ENCODE measurements around the gene CHD9.
A peak's percentile ranks its signal among the peaks of the same experiment; 100 is the strongest.

The CHD9 gene

GRCh38 chr16:53131363-53132071 lies 76.7 kb downstream of the CHD9 start:
- Histone ChIP-seq H3K4me3 (ENCODE audit: low read length) (peak overlapping the region; percentile 70), H3K27me3 (ENCODE audit: control insufficient read depth, insufficient read depth, low read length) (no peaks in the 10 kb centered on the region), H3K27ac (ENCODE audit: low read depth, low read length) (peak overlapping the region; percentile 93), H3K4me1 (ENCODE audit: control insufficient read depth, insufficient read depth, low read length) (peaks cover 10% of the 10 kb centered on the region), H3K36me3 (ENCODE audit: control insufficient read depth, insufficient read depth, low read length) (no peaks in the 10 kb centered on the region), H3K9ac (ENCODE audit: low read length) (peak overlapping the region; percentile 68)

GRCh38 chr16:53132406-53132805 lies 77.6 kb downstream of the CHD9 start:
- Histone ChIP-seq H3K27ac (ENCODE audit: low read depth, low read length) (no peak overlapping the region), H3K36me3 (ENCODE audit: control insufficient read depth, insufficient read depth, low read length) (no peaks in the 10 kb centered on the region), H3K9ac (ENCODE audit: low read length) (no peak overlapping the region), H3K4me3 (ENCODE audit: low read length) (peak overlapping the region; percentile 15), H3K4me1 (ENCODE audit: control insufficient read depth, insufficient read depth, low read length) (peaks cover 10% of the 10 kb centered on the region), H3K27me3 (ENCODE audit: control insufficient read depth, insufficient read depth, low read length) (no peaks in the 10 kb centered on the region)

GRCh38 chr16:53135329-53135728 lies 80.5 kb downstream of the CHD9 start:
- Histone ChIP-seq H3K27me3 (ENCODE audit: control insufficient read depth, insufficient read depth, low read length) (no peaks in the 10 kb centered on the region), H3K4me3 (ENCODE audit: low read length) (no peak overlapping the region), H3K9ac (ENCODE audit: low read length) (no peak overlapping the region), H3K27ac (ENCODE audit: low read depth, low read length) (no peak overlapping the region), H3K36me3 (ENCODE audit: control insufficient read depth, insufficient read depth, low read length) (no peaks in the 10 kb centered on the region), H3K4me1 (ENCODE audit: control insufficient read depth, insufficient read depth, low read length) (peaks cover 2% of the 10 kb centered on the region)

GRCh38 chr16:53142823-53143568 lies 88.2 kb downstream of the CHD9 start:
- Histone ChIP-seq H3K36me3 (ENCODE audit: control insufficient read depth, insufficient read depth, low read length) (no peaks in the 10 kb centered on the region), H3K9ac (ENCODE audit: low read length) (no peak overlapping the region), H3K27ac (ENCODE audit: low read depth, low read length) (no peak overlapping the region), H3K4me1 (ENCODE audit: control insufficient read depth, insufficient read depth, low read length) (no peaks in the 10 kb centered on the region), H3K4me3 (ENCODE audit: low read length) (no peak overlapping the region), H3K27me3 (ENCODE audit: control insufficient read depth, insufficient read depth, low read length) (no peaks in the 10 kb centered on the region)

- Histone ChIP-seq H3K4me3 (ENCODE audit: low read length) (no peak overlapping the region), H3K4me1 (ENCODE audit: control insufficient read depth, insufficient read depth, low read length) (no peaks in the 10 kb centered on the region), H3K27ac (ENCODE audit: low read depth, low read length) (no peak overlapping the region), H3K27me3 (ENCODE audit: control insufficient read depth, insufficient read depth, low read length) (no peaks in the 10 kb centered on the region), H3K36me3 (ENCODE audit: control insufficient read depth, insufficient read depth, low read length) (no peaks in the 10 kb centered on the region), H3K9ac (ENCODE audit: low read length) (no peak overlapping the region)
These were observed 92.8 kb downstream of the CHD9 start for GRCh38 chr16:53147500-53148065.

GRCh38 chr16:53150769-53151168 lies 96.0 kb downstream of the CHD9 start:
- Histone ChIP-seq H3K27me3 (ENCODE audit: control insufficient read depth, insufficient read depth, low read length) (no peaks in the 10 kb centered on the region), H3K27ac (ENCODE audit: low read depth, low read length) (no peak overlapping the region), H3K4me1 (ENCODE audit: control insufficient read depth, insufficient read depth, low read length) (no peaks in the 10 kb centered on the region), H3K36me3 (ENCODE audit: control insufficient read depth, insufficient read depth, low read length) (no peaks in the 10 kb centered on the region), H3K9ac (ENCODE audit: low read length) (no peak overlapping the region), H3K4me3 (ENCODE audit: low read length) (no peak overlapping the region)

- H3K27me3 ChIP-seq (ENCODE audit: control insufficient read depth, insufficient read depth, low read length): no peaks in the 10 kb centered on the region
- H3K4me3 ChIP-seq (ENCODE audit: low read length): no peak overlapping the region
- no peaks in the 10 kb centered on the region for H3K4me1 ChIP-seq (ENCODE audit: control insufficient read depth, insufficient read depth, low read length)
- H3K36me3 ChIP-seq (ENCODE audit: control insufficient read depth, insufficient read depth, low read length): peaks cover 7% of the 10 kb centered on the region
- H3K27ac ChIP-seq (ENCODE audit: low read depth, low read length): no peak overlapping the region
- H3K9ac ChIP-seq (ENCODE audit: low read length): no peak overlapping the region
These were observed 97.5 kb downstream of the CHD9 start for GRCh38 chr16:53152329-53152728.

GRCh38 chr16:53153130-53153529 lies 98.3 kb downstream of the CHD9 start:
- H3K27ac ChIP-seq (ENCODE audit: low read depth, low read length): no peak overlapping the region
- no peak overlapping the region for H3K4me3 ChIP-seq (ENCODE audit: low read length)
- no peaks in the 10 kb centered on the region for H3K27me3 ChIP-seq (ENCODE audit: control insufficient read depth, insufficient read depth, low read length)
- H3K4me1 ChIP-seq (ENCODE audit: control insufficient read depth, insufficient read depth, low read length): no peaks in the 10 kb centered on the region
- no peak overlapping the region for H3K9ac ChIP-seq (ENCODE audit: low read length)
- H3K36me3 ChIP-seq (ENCODE audit: control insufficient read depth, insufficient read depth, low read length): peaks cover 7% of the 10 kb centered on the region

- Histone ChIP-seq H3K27ac (ENCODE audit: low read depth, low read length) (no peak overlapping the region), H3K4me3 (ENCODE audit: low read length) (no peak overlapping the region), H3K4me1 (ENCODE audit: control insufficient read depth, insufficient read depth, low read length) (no peaks in the 10 kb centered on the region), H3K9ac (ENCODE audit: low read length) (no peak overlapping the region), H3K36me3 (ENCODE audit: control insufficient read depth, insufficient read depth, low read length) (peaks cover 7% of the 10 kb centered on the region), H3K27me3 (ENCODE audit: control insufficient read depth, insufficient read depth, low read length) (no peaks in the 10 kb centered on the region)
These were observed 99.7 kb downstream of the CHD9 start for GRCh38 chr16:53154513-53154912.

- H3K4me3 ChIP-seq (ENCODE audit: low read length): no peak overlapping the region
- no peak overlapping the region for H3K9ac ChIP-seq (ENCODE audit: low read length)
- no peaks in the 10 kb centered on the region for H3K4me1 ChIP-seq (ENCODE audit: control insufficient read depth, insufficient read depth, low read length)
- no peaks in the 10 kb centered on the region for H3K27me3 ChIP-seq (ENCODE audit: control insufficient read depth, insufficient read depth, low read length)
- H3K36me3 ChIP-seq (ENCODE audit: control insufficient read depth, insufficient read depth, low read length): peaks cover 7% of the 10 kb centered on the region
- no peak overlapping the region for H3K27ac ChIP-seq (ENCODE audit: low read depth, low read length)
These were observed 101.7 kb downstream of the CHD9 start for GRCh38 chr16:53156516-53156915.

GRCh38 chr16:53159781-53160436 lies 105.1 kb downstream of the CHD9 start:
- Histone ChIP-seq H3K9ac (ENCODE audit: low read length) (no peak overlapping the region), H3K27me3 (ENCODE audit: control insufficient read depth, insufficient read depth, low read length) (no peaks in the 10 kb centered on the region), H3K36me3 (ENCODE audit: control insufficient read depth, insufficient read depth, low read length) (peaks cover 7% of the 10 kb centered on the region), H3K27ac (ENCODE audit: low read depth, low read length) (no peak overlapping the region), H3K4me3 (ENCODE audit: low read length) (no peak overlapping the region), H3K4me1 (ENCODE audit: control insufficient read depth, insufficient read depth, low read length) (no peaks in the 10 kb centered on the region)

GRCh38 chr16:53166099-53166498 lies 111.3 kb downstream of the CHD9 start:
- peaks cover 2% of the 10 kb centered on the region for H3K4me1 ChIP-seq (ENCODE audit: control insufficient read depth, insufficient read depth, low read length)
- H3K9ac ChIP-seq (ENCODE audit: low read length): no peak overlapping the region
- H3K4me3 ChIP-seq (ENCODE audit: low read length): no peak overlapping the region
- no peaks in the 10 kb centered on the region for H3K36me3 ChIP-seq (ENCODE audit: control insufficient read depth, insufficient read depth, low read length)
- no peak overlapping the region for H3K27ac ChIP-seq (ENCODE audit: low read depth, low read length)
- no peaks in the 10 kb centered on the region for H3K27me3 ChIP-seq (ENCODE audit: control insufficient read depth, insufficient read depth, low read length)

Measured in rectal smooth muscle tissue (tissue), 1 donor.